Measurements from ENCODE around the gene CTAG1A.
"Not testable (repeated sequence)": the region's sequence is repeated elsewhere in the genome, so short reads cannot be mapped to it uniquely, and the experiment has no call there.

DNA sequence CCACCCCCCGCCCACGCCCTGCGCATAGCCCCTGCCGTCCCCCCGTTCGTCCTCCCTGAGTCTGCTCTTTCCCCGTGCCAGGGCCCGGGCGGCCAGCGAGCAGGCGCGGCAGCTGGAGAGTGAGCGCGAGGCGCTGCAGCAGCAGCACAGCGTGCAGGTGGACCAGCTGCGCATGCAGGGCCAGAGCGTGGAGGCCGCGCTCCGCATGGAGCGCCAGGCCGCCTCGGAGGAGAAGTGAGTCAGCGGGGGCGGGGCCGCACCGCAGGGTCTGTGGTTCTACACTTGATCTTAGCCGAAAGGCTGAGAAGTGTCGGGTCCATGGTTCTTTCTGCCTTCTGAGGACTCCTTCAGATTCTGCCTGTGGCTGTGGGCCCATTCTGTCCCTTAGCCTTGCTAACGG, 24.6 kb upstream of the CTAG1A start:
- TF ChIP-seq ZFP36 (IDR thresholded peaks at IDR 0.05; ENCODE audit: borderline replicate concordance, partially characterized antibody); POLR2A (IDR thresholded peaks at IDR 0.05; ENCODE audit: low read length); EP300 (IDR thresholded peaks at IDR 0.05); RFX5 (IDR thresholded peaks at IDR 0.05); CHD2 (IDR thresholded peaks at IDR 0.05; ENCODE audit: low read length, partially characterized antibody); RCOR1 (IDR thresholded peaks at IDR 0.05; ENCODE audit: low read depth, low read length); ZSCAN20 (CRISPR knock-in tag; IDR thresholded peaks at IDR 0.05); ESRRA (IDR thresholded peaks at IDR 0.05; ENCODE audit: borderline replicate concordance, low read length); RARB (CRISPR knock-in tag; IDR thresholded peaks at IDR 0.05): not testable (repeated sequence)
- TF ChIP-seq, protein P1, sequence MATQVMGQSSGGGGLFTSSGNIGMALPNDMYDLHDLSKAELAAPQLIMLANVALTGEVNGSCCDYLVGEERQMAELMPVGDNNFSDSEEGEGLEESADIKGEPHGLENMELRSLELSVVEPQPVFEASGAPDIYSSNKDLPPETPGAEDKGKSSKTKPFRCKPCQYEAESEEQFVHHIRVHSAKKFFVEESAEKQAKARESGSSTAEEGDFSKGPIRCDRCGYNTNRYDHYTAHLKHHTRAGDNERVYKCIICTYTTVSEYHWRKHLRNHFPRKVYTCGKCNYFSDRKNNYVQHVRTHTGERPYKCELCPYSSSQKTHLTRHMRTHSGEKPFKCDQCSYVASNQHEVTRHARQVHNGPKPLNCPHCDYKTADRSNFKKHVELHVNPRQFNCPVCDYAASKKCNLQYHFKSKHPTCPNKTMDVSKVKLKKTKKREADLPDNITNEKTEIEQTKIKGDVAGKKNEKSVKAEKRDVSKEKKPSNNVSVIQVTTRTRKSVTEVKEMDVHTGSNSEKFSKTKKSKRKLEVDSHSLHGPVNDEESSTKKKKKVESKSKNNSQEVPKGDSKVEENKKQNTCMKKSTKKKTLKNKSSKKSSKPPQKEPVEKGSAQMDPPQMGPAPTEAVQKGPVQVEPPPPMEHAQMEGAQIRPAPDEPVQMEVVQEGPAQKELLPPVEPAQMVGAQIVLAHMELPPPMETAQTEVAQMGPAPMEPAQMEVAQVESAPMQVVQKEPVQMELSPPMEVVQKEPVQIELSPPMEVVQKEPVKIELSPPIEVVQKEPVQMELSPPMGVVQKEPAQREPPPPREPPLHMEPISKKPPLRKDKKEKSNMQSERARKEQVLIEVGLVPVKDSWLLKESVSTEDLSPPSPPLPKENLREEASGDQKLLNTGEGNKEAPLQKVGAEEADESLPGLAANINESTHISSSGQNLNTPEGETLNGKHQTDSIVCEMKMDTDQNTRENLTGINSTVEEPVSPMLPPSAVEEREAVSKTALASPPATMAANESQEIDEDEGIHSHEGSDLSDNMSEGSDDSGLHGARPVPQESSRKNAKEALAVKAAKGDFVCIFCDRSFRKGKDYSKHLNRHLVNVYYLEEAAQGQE (IDR thresholded peaks at IDR 0.05): not testable (repeated sequence)
- TF ChIP-seq, protein P2, sequence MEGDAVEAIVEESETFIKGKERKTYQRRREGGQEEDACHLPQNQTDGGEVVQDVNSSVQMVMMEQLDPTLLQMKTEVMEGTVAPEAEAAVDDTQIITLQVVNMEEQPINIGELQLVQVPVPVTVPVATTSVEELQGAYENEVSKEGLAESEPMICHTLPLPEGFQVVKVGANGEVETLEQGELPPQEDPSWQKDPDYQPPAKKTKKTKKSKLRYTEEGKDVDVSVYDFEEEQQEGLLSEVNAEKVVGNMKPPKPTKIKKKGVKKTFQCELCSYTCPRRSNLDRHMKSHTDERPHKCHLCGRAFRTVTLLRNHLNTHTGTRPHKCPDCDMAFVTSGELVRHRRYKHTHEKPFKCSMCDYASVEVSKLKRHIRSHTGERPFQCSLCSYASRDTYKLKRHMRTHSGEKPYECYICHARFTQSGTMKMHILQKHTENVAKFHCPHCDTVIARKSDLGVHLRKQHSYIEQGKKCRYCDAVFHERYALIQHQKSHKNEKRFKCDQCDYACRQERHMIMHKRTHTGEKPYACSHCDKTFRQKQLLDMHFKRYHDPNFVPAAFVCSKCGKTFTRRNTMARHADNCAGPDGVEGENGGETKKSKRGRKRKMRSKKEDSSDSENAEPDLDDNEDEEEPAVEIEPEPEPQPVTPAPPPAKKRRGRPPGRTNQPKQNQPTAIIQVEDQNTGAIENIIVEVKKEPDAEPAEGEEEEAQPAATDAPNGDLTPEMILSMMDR (IDR thresholded peaks at IDR 0.05): not testable (repeated sequence)
- TF ChIP-seq, protein P3, sequence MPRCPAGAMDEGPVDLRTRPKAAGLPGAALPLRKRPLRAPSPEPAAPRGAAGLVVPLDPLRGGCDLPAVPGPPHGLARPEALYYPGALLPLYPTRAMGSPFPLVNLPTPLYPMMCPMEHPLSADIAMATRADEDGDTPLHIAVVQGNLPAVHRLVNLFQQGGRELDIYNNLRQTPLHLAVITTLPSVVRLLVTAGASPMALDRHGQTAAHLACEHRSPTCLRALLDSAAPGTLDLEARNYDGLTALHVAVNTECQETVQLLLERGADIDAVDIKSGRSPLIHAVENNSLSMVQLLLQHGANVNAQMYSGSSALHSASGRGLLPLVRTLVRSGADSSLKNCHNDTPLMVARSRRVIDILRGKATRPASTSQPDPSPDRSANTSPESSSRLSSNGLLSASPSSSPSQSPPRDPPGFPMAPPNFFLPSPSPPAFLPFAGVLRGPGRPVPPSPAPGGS (IDR thresholded peaks at IDR 0.05): not testable (repeated sequence)
- TF ChIP-seq, protein P4, sequence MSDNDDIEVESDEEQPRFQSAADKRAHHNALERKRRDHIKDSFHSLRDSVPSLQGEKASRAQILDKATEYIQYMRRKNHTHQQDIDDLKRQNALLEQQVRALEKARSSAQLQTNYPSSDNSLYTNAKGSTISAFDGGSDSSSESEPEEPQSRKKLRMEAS (IDR thresholded peaks at IDR 0.05): not testable (repeated sequence)
